Neuron (in vitro differentiated cells): Measurements from ENCODE around the gene SPOUT1.
A peak's percentile ranks its signal among the peaks of the same experiment; 100 is the strongest.
"Not testable (repeated sequence)": the region's sequence is repeated elsewhere in the genome, so short reads cannot be mapped to it uniquely, and the experiment has no call there.

ENCODE experiments used
- H2AFZ ChIP-seq: one replicate; pipeline ENCODE4 v1.6.1; 2013; ENCODE audit warnings: low read depth, mild to moderate bottlenecking, inconsistent platforms, low read length, moderate library complexity
- H3K27me3 ChIP-seq: one replicate; pipeline ENCODE4 v1.6.1; 2013; ENCODE audit warnings: low read length; ENCODE audit not compliant: insufficient read depth
- H3K36me3 ChIP-seq: one replicate; pipeline ENCODE4 v1.6.1; 2013; ENCODE audit warnings: low read length; ENCODE audit not compliant: insufficient read depth
- H3K4me1 ChIP-seq: one replicate; pipeline ENCODE4 v1.6.1; 2013; ENCODE audit warnings: low read length; ENCODE audit not compliant: insufficient read depth
- H3K4me3 ChIP-seq: 2 replicates; pipeline ENCODE4 v1.5.1; 2013; ENCODE audit warnings: mild to moderate bottlenecking, low read length, moderate library complexity
- H3K9me3 ChIP-seq: one replicate; pipeline ENCODE4 v1.6.1; 2013; ENCODE audit warnings: low read length

SPOUT1 gene, protein sequence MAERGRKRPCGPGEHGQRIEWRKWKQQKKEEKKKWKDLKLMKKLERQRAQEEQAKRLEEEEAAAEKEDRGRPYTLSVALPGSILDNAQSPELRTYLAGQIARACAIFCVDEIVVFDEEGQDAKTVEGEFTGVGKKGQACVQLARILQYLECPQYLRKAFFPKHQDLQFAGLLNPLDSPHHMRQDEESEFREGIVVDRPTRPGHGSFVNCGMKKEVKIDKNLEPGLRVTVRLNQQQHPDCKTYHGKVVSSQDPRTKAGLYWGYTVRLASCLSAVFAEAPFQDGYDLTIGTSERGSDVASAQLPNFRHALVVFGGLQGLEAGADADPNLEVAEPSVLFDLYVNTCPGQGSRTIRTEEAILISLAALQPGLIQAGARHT

GRCh38 chr9:128829477-128830251, at the start of gene SPOUT1:
TSS of gene SPOUT1 (minus strand) at chr9:128829794. CDS start at chr9:128829780, 14 bp downstream.
- peaks cover 6% of the 10 kb centered on the region for H3K4me1 ChIP-seq
- peak within 1 kb of the TSS; percentile 62 for H2AFZ ChIP-seq
- H3K4me3 ChIP-seq = peak within 1 kb of the TSS; percentile 78
- H3K9me3 ChIP-seq = no peaks in the 10 kb centered on the region
- no peaks in the 10 kb centered on the region for H3K27me3 ChIP-seq
- peaks cover 26% of the 10 kb centered on the region for H3K36me3 ChIP-seq

DNA sequence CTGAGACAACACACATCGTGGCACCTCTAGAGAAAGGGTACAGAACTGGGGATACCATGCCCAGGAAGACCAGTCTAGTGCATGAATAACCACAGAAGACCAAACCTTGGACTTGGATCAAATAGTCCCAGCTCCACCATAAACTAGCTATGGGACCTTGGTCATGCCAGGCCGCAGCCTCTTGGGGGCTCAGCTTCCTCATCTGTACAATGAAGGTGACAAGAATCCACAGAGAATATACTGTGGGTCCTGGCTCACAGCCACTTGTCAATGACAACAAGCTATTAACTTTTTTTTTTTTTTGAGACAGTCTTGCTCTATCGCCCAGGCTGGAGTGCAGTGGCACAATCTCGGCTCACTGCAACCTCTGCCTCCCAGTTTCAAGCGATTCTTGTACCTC, 48.3 kb upstream of the SPOUT1 start:
- H3K27me3 ChIP-seq = no peaks in the 10 kb centered on the region

DNA sequence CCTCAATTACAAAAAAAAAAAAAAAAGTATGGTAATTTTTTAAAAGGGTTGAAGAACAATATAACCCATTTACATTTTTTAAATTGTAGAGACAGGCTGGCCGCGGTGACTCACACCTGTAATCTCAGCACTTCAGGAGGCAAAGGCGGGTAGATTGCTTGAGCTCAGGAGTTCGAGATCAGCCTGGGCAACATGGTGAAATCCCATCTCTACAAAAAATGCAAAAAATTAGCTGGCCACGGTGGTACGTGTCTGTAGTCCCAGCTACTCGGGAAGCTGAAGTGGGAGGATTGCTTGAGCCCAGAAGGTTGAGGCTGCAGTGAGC, 41.3 kb upstream of the SPOUT1 start:
- not testable (repeated sequence) for H3K4me3 ChIP-seq, H3K9me3 ChIP-seq, H3K36me3 ChIP-seq, H3K4me1 ChIP-seq, H3K27me3 ChIP-seq, H2AFZ ChIP-seq

More for the DNA sequence above, 48.3 kb upstream of the SPOUT1 start:
- Histone ChIP-seq H3K36me3 (no peaks in the 10 kb centered on the region), H2AFZ (no peak overlapping the region), H3K4me3 (no peak overlapping the region), H3K9me3 (no peaks in the 10 kb centered on the region), H3K4me1 (peaks cover 4% of the 10 kb centered on the region)

GRCh38 chr9:128870128-128870940, 40.7 kb upstream of the SPOUT1 start:
- Histone ChIP-seq H3K4me1 (no peaks in the 10 kb centered on the region), H3K4me3 (no peak overlapping the region), H3K36me3 (no peaks in the 10 kb centered on the region), H3K9me3 (no peaks in the 10 kb centered on the region), H3K27me3 (no peaks in the 10 kb centered on the region), H2AFZ (no peak overlapping the region)

DNA sequence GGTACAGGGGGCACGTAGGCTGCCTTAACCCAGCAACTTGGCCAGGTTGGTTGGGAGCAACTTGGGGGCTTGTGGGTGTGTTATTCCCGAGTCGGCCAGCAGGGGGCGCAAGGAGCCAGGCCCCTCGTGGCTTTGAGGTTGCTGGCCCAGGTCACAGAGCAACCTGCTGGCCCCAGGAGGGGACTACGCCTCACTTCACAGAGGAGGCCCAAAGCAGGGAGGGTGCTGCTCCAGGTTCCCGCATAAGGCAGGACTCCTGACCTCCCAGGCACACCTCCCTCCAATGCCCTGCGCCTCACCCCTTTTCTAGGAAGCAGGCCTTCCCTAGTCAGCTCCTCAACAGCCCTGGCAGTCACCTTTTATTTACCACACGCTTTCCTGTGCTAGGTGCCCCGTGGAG, 34.1 kb upstream of the SPOUT1 start:
- Histone ChIP-seq H3K9me3 (no peaks in the 10 kb centered on the region), H2AFZ (no peak overlapping the region), H3K36me3 (no peaks in the 10 kb centered on the region), H3K4me3 (no peak overlapping the region), H3K27me3 (no peaks in the 10 kb centered on the region), H3K4me1 (peaks cover 5% of the 10 kb centered on the region)

DNA sequence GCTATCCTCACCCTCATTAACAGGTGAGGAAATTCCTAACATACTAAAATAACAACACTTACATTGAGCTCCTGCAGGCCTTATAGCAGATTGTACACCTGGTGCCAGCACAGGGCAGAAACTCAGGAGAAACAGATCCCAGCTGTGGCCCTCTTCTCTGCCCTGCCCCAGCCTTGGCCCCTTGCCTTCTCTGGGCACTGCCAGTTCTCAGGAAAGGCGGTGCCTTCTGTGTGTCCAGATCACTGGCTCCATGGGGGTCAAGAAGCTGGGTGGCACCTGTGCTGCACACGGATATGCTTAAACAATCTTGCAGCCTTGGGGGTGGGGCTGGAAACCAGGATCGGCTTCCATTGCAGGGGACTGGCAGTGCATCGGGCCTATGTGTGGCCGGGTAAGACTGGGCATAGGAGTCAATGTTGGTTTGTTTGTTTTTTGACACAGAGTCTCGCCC, 32.8 kb upstream of the SPOUT1 start:
- Histone ChIP-seq H2AFZ (no peak overlapping the region), H3K4me1 (peaks cover 5% of the 10 kb centered on the region), H3K4me3 (no peak overlapping the region), H3K36me3 (no peaks in the 10 kb centered on the region), H3K9me3 (no peaks in the 10 kb centered on the region), H3K27me3 (no peaks in the 10 kb centered on the region)

GRCh38 chr9:128861501-128861900, 31.9 kb upstream of the SPOUT1 start:
- peaks cover 5% of the 10 kb centered on the region for H3K4me1 ChIP-seq
- H3K9me3 ChIP-seq = no peaks in the 10 kb centered on the region
- H2AFZ ChIP-seq = no peak overlapping the region
- no peaks in the 10 kb centered on the region for H3K27me3 ChIP-seq
- no peak overlapping the region for H3K4me3 ChIP-seq
- no peaks in the 10 kb centered on the region for H3K36me3 ChIP-seq

DNA sequence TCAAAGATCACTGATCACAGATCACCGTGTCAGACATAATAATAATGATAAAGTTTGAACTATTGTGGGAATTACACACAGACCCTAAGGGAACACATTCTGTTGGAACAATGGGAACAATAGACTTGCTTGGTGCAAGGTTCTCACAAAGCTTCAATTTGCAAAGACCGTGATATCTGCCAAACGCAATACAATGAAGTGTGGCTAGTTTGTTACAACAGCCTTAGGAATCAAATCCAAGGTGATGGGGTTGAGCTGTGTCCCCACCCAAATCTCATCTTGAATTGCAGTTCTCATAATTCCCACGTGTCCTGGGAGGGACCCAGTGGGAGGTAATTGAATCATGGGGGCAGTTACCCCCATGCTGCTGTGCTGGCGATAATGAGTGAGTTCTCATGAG, 31.3 kb upstream of the SPOUT1 start:
- Histone ChIP-seq H3K9me3 (no peaks in the 10 kb centered on the region), H3K4me3 (no peak overlapping the region), H2AFZ (no peak overlapping the region), H3K27me3 (no peaks in the 10 kb centered on the region), H3K4me1 (peaks cover 5% of the 10 kb centered on the region), H3K36me3 (no peaks in the 10 kb centered on the region)

- not testable (repeated sequence) for H3K4me1 ChIP-seq, H3K27me3 ChIP-seq, H3K36me3 ChIP-seq, H3K9me3 ChIP-seq, H2AFZ ChIP-seq, H3K4me3 ChIP-seq
Observed at GRCh38 chr9:128858476-128858875, 28.9 kb upstream of the SPOUT1 start.

GRCh38 chr9:128854454-128854853, 24.9 kb upstream of the SPOUT1 start:
- H3K9me3 ChIP-seq, H2AFZ ChIP-seq, H3K4me1 ChIP-seq, H3K36me3 ChIP-seq, H3K4me3 ChIP-seq, H3K27me3 ChIP-seq: not testable (repeated sequence)

DNA sequence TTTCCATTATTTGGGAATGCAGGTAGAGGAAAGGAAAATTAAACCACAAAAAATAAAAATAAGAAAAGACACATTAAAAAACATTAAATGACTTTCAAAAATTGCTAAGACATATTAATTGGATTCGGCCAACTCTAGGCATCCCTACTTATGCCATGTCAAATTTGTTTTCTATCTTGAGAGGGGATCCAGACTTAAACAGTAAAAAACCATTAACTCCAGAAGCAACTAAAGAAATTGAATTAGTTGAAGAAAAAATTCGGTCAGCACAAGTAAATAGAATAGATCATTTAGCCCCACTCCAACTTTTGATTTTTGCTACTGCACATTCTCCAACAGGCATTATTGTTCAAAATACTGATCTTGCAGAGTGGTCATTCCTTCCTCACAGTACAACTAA, 23.1 kb upstream of the SPOUT1 start:
- H3K4me1 ChIP-seq, H3K9me3 ChIP-seq, H3K4me3 ChIP-seq, H3K27me3 ChIP-seq, H3K36me3 ChIP-seq, H2AFZ ChIP-seq: not testable (repeated sequence)

- not testable (repeated sequence) for H3K27me3 ChIP-seq, H3K36me3 ChIP-seq, H3K4me3 ChIP-seq, H3K4me1 ChIP-seq, H2AFZ ChIP-seq, H3K9me3 ChIP-seq
Observed at GRCh38 chr9:128851779-128852600, 22.4 kb upstream of the SPOUT1 start.
